Activated CD4-positive, CD25-positive, alpha-beta regulatory T cell treated with anti-CD3 and anti-CD28 coated beads, Interleukin-2, amount 50 U/mL, for 16 hours (primary cell): ENCODE data around the gene CEND1.
"Not testable (repeated sequence)": the region's sequence is repeated elsewhere in the genome, so short reads cannot be mapped to it uniquely, and the experiment has no call there.

ENCODE experiments used
- DNase-seq: peaks from one replicate; pipeline ENCODE4 v3.0.0-alpha.2; 2020; ENCODE audit warnings: low read depth, low spot score

CEND1 gene

GRCh38 chr11:764322-765024 lies 25.4 kb downstream of the CEND1 start:
- no peak for DNase-seq

GRCh38 chr11:763549-764321 lies 26.2 kb downstream of the CEND1 start:
- DNase-seq: no peak

DNA sequence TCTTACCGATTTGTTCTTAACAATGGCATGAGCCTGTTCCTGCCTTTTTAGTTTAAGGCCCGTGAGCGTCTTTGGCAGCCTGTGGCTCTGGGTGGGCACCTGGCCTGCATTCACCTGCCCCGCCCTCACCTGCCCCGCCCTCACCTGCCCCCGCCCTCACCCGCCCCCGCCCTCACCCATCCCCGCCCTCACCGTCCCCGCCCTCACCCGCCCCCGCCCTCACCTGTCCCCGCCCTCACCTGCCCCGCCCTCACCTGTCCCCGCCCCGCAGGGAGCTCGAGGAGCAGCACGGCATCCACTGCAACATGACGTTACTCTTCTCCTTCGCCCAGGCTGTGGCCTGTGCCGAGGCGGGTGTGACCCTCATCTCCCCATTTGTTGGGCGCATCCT lies 26.8 kb downstream of the CEND1 start:
- no peak for DNase-seq

- no peak for DNase-seq
Measured at GRCh38 chr11:762421-763072, 27.3 kb downstream of the CEND1 start.

- DNase-seq: no peak
Measured at GRCh38 chr11:761526-762108, 28.3 kb downstream of the CEND1 start.

DNA sequence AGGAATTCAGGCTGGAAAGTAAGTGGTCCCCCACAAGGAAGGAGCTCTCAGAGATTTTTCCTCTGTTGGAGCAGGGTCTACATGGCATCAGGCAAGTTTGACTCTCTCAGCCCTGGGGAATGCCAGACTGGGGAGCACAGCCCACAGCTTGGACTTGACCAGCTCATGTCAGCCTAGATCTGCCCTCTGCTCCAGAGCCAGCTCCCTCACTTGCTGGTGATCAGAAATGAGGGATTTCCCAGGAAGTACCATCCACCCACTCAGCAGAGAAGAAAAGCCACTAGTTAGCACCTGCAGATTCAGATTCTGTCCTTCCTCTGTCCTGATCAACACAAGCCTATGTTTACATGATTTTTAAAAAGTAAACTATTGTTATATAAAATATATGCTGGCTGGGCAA lies 29.7 kb downstream of the CEND1 start:
- DNase-seq: no peak

DNA sequence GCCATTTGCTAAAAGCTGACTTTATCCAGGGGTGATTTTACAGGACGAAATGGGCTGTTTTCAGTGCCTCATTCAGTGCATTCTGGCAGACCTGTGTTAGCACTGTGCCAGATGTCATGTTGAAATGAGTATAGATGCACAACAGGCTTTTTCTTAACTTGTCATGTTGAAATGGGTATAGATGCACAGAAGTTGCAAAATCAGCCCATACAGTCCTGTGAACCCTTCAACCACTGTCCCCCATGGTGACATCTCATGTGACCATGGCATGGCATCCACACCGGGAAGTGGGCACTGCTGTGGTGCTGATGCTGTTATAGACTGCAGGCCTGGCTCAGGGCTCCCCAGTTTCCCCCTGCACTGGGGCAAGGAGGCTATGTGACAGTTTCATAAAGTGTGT lies 40.2 kb downstream of the CEND1 start:
- DNase-seq: no peak

DNA sequence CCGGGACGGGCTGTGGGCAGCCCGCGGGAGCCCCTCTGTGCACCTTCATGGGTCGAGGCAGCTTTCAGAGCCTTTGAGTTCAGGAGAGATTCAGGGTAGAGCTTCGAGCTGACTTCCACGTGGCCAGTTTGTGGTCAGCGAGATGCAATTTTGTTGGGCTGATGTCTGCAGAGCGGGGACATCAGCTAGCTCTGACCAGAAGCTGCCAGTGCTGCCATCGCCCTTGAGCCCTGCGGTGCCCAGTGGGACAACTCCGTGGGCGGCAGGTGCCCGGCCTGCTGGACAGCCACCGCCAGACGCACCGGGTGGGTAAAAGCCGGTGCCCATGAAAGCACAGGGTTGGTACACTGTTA lies 41.9 kb downstream of the CEND1 start:
- DNase-seq: no peak

- DNase-seq: peak; percentile 59
Measured at GRCh38 chr11:747158-748006, 42.5 kb downstream of the CEND1 start, which contains the start of gene TALDO1. TALDO1 (plus strand) TSS chr11:747464; CDS start chr11:747482, 18 bp downstream.

- no peak for DNase-seq
Measured at GRCh38 chr11:746289-747157, 43.4 kb downstream of the CEND1 start.

DNA sequence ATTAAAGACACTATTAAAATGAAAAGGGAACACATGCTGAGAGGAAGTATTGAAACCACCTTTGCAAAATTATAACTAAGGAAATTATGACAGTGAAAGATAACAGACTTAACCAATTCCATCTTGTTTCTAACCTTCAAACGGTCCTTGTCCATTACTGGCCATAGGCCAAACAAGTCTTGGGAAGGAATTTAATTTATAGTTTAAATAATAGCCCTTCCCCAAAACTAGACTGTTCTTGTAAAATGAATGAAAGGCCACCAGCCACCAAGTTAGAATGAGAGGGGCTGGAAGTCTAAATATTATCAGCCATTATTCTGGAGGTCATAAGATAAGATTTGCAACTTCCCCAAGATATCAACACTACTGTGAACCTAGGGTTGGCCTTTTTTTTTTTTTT lies 44.5 kb downstream of the CEND1 start:
- DNase-seq: no peak

GRCh38 chr11:742571-743201 lies 47.2 kb downstream of the CEND1 start:
- no peak for DNase-seq

- no peak for DNase-seq
Measured at GRCh38 chr11:742156-742546, 47.7 kb downstream of the CEND1 start.

DNA sequence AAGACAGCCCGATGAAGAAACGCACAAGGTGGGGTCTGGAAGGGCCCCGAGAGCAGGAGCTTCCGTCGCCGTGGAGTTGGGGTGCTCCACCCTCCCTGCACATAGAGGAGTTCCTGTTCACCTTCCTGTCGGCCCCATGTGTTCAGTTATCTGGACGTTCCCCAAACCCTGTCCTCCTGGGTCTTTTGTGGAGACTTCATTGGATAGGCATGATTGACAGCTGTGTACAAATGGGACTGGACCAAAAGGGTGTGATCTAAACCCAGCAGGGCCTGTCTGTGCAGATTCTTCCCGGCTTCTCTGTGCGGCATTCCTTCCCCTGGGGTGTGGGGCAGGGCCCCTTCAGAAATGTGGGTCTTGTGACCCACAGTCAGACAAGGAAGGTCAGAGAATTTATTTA lies 52.0 kb downstream of the CEND1 start:
- not testable (repeated sequence) for DNase-seq

DNA sequence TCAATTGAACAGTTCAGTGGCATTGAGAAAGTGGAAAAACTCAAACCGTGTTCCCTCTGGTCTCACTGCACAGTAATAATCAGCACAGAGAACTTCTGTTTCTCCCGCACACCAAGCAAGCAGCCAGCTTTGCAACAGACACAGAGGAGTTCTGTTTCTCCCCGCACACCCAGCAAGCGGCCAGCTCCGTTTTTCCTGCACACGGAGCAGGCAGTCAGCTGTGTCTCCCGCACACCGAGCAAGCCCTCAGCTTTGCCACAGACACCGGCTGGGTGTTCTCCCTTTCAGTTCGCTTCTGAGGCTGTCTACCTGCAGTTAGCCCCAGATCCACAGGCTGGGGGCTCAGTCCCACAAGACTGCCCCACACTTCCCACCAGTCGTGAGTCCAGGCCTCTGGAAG lies 52.5 kb downstream of the CEND1 start:
- no peak for DNase-seq
